IPS-18a (cell line): ENCODE data around the gene NAPB.

ENCODE experiments used
- H3K27ac ChIP-seq: one replicate; pipeline ENCODE4 v1.5.1; 2013; ENCODE audit warnings: low read length
- H3K27me3 ChIP-seq: one replicate; pipeline ENCODE4 v1.6.1; 2013; ENCODE audit warnings: mild to moderate bottlenecking, low read length; ENCODE audit not compliant: control insufficient read depth, insufficient read depth
- H3K36me3 ChIP-seq: one replicate; pipeline ENCODE4 v1.6.1; 2013; ENCODE audit warnings: low read depth, low read length; ENCODE audit not compliant: control insufficient read depth
- H3K4me1 ChIP-seq: one replicate; pipeline ENCODE4 v1.6.1; 2013; ENCODE audit warnings: low read depth, low read length; ENCODE audit not compliant: control insufficient read depth
- H3K4me3 ChIP-seq: one replicate; pipeline ENCODE4 v1.5.1; 2013; ENCODE audit warnings: low read length
- H3K9ac ChIP-seq: one replicate; pipeline ENCODE4 v1.6.1; 2013; ENCODE audit warnings: mild to moderate bottlenecking, low read length, moderate library complexity
- H3K9me3 ChIP-seq: one replicate; pipeline ENCODE4 v1.6.1; 2013; ENCODE audit warnings: low read depth, low read length; ENCODE audit not compliant: control insufficient read depth

NAPB gene

GRCh38 chr20:23399568-23400241 is 21.6 kb downstream of the NAPB start:
- Histone ChIP-seq H3K9me3 (no peaks in the 10 kb centered on the region), H3K4me1 (no peaks in the 10 kb centered on the region), H3K4me3 (no peak overlapping the region), H3K9ac (no peak overlapping the region), H3K36me3 (peaks cover 8% of the 10 kb centered on the region), H3K27me3 (no peaks in the 10 kb centered on the region), H3K27ac (no peak overlapping the region)

- peaks cover 14% of the 10 kb centered on the region for H3K36me3 ChIP-seq
- H3K4me1 ChIP-seq = no peaks in the 10 kb centered on the region
- no peak overlapping the region for H3K4me3 ChIP-seq
- no peaks in the 10 kb centered on the region for H3K9me3 ChIP-seq
- no peaks in the 10 kb centered on the region for H3K27me3 ChIP-seq
- H3K27ac ChIP-seq = no peak overlapping the region
- H3K9ac ChIP-seq = no peak overlapping the region
Observed at GRCh38 chr20:23397961-23398360, 23.3 kb downstream of the NAPB start.

GRCh38 chr20:23396950-23397627 is 24.2 kb downstream of the NAPB start:
- Histone ChIP-seq H3K9ac (no peak overlapping the region), H3K27me3 (no peaks in the 10 kb centered on the region), H3K36me3 (peaks cover 14% of the 10 kb centered on the region), H3K4me3 (no peak overlapping the region), H3K9me3 (no peaks in the 10 kb centered on the region), H3K4me1 (peaks cover under 1% of the 10 kb centered on the region), H3K27ac (no peak overlapping the region)

- H3K4me1 ChIP-seq = peaks cover 10% of the 10 kb centered on the region
- H3K27ac ChIP-seq = no peak overlapping the region
- no peaks in the 10 kb centered on the region for H3K9me3 ChIP-seq
- no peak overlapping the region for H3K9ac ChIP-seq
- H3K4me3 ChIP-seq = no peak overlapping the region
- H3K27me3 ChIP-seq = no peaks in the 10 kb centered on the region
- H3K36me3 ChIP-seq = peaks cover 13% of the 10 kb centered on the region
Observed at GRCh38 chr20:23393996-23394775, 27.1 kb downstream of the NAPB start.

GRCh38 chr20:23391707-23392310 is 29.5 kb downstream of the NAPB start:
- H3K27me3 ChIP-seq = no peaks in the 10 kb centered on the region
- peaks cover 14% of the 10 kb centered on the region for H3K36me3 ChIP-seq
- H3K27ac ChIP-seq = no peak overlapping the region

GRCh38 chr20:23390091-23390774 is 31.1 kb downstream of the NAPB start:
- H3K27me3 ChIP-seq = no peaks in the 10 kb centered on the region
- no peak overlapping the region for H3K4me3 ChIP-seq
- no peaks in the 10 kb centered on the region for H3K9me3 ChIP-seq
- H3K36me3 ChIP-seq = peaks cover 14% of the 10 kb centered on the region
- no peak overlapping the region for H3K27ac ChIP-seq
- H3K4me1 ChIP-seq = peaks cover 10% of the 10 kb centered on the region
- no peak overlapping the region for H3K9ac ChIP-seq

More at GRCh38 chr20:23391707-23392310, 29.5 kb downstream of the NAPB start:
- no peak overlapping the region for H3K4me3 ChIP-seq
- peaks cover 10% of the 10 kb centered on the region for H3K4me1 ChIP-seq
- H3K9ac ChIP-seq = no peak overlapping the region
- H3K9me3 ChIP-seq = no peaks in the 10 kb centered on the region

GRCh38 chr20:23387118-23387443 is 34.2 kb downstream of the NAPB start:
- H3K9ac ChIP-seq = no peak overlapping the region
- peaks cover 10% of the 10 kb centered on the region for H3K4me1 ChIP-seq
- no peaks in the 10 kb centered on the region for H3K9me3 ChIP-seq
- H3K27ac ChIP-seq = no peak overlapping the region
- H3K4me3 ChIP-seq = no peak overlapping the region
- no peaks in the 10 kb centered on the region for H3K27me3 ChIP-seq
- peaks cover 5% of the 10 kb centered on the region for H3K36me3 ChIP-seq

GRCh38 chr20:23386304-23387117 is 34.8 kb downstream of the NAPB start:
- no peaks in the 10 kb centered on the region for H3K27me3 ChIP-seq
- no peaks in the 10 kb centered on the region for H3K9me3 ChIP-seq
- H3K36me3 ChIP-seq = peaks cover 5% of the 10 kb centered on the region
- no peak overlapping the region for H3K27ac ChIP-seq
- peaks cover 4% of the 10 kb centered on the region for H3K4me1 ChIP-seq
- no peak overlapping the region for H3K9ac ChIP-seq
- no peak overlapping the region for H3K4me3 ChIP-seq

GRCh38 chr20:23381876-23382275 is 39.4 kb downstream of the NAPB start:
- H3K36me3 ChIP-seq = peaks cover 26% of the 10 kb centered on the region
- no peak overlapping the region for H3K4me3 ChIP-seq
- H3K9ac ChIP-seq = no peak overlapping the region
- no peak overlapping the region for H3K27ac ChIP-seq
- H3K4me1 ChIP-seq = no peaks in the 10 kb centered on the region
- no peaks in the 10 kb centered on the region for H3K27me3 ChIP-seq
- no peaks in the 10 kb centered on the region for H3K9me3 ChIP-seq

- Histone ChIP-seq H3K4me3 (no peak overlapping the region), H3K27ac (no peak overlapping the region), H3K4me1 (no peaks in the 10 kb centered on the region), H3K27me3 (no peaks in the 10 kb centered on the region), H3K9ac (no peak overlapping the region), H3K36me3 (peaks cover 38% of the 10 kb centered on the region), H3K9me3 (no peaks in the 10 kb centered on the region)
Observed at GRCh38 chr20:23379772-23380171, 41.5 kb downstream of the NAPB start.
